Ishikawa (cell line): ENCODE measurements around the gene SLC34A1.

Experiments used
- CREB1 ChIP-seq: IDR thresholded peaks from 2 replicates; pipeline ENCODE4 v1.6.1; 2012; ENCODE audit warnings: low read depth
- EGR1 ChIP-seq: IDR thresholded peaks from 2 replicates; pipeline ENCODE4 v1.6.1; 2012
- EP300 ChIP-seq: IDR thresholded peaks from 2 replicates; pipeline ENCODE4 v1.6.1; 2012; ENCODE audit warnings: borderline replicate concordance
- MAX ChIP-seq: IDR thresholded peaks from 2 replicates; pipeline ENCODE4 v1.6.1; 2012
- NFIC ChIP-seq: IDR thresholded peaks from 2 replicates; pipeline ENCODE4 v1.6.1; 2012
- RAD21 ChIP-seq: IDR thresholded peaks from 2 replicates; pipeline ENCODE4 v1.6.1; 2012; ENCODE audit warnings: low read depth
- TCF12 ChIP-seq: IDR thresholded peaks from 2 replicates; pipeline ENCODE4 v1.6.1; 2012; ENCODE audit warnings: low read depth
- TEAD4 ChIP-seq: IDR thresholded peaks from 2 replicates; pipeline ENCODE4 v1.6.1; 2012
- ZBTB7A ChIP-seq: IDR thresholded peaks from 2 replicates; pipeline ENCODE4 v1.6.1; 2012; ENCODE audit warnings: low read depth

GRCh38 chr5:177430140-177430951, 46.1 kb downstream of the SLC34A1 start:
- TF ChIP-seq MAX (no peak), NFIC (no peak), CREB1 (no peak), TEAD4 (no peak), EGR1 (no peak), TCF12 (no peak), EP300 (no peak), ZBTB7A (no peak), RAD21 (no peak)
